Tibial artery (tissue), 4 donors: ENCODE results near the gene TTLL7.

ENCODE experiments used
- DNase-seq, 2 donors: peaks; one replicate each; pipeline ENCODE4 v3.0.0-alpha.2; 2019
- H3K27ac ChIP-seq, 2 donors: fragments of 200-600 bp; sonication (generic) in 1 of 2; 1 replicate in 1 of 2; 2 replicates in 1 of 2; pipeline ENCODE4 v1.5.1; 2018 to 2019; ENCODE audit warnings: mild to moderate bottlenecking in 1 of 2
- H3K27me3 ChIP-seq, 2 donors: fragments of 200-600 bp; sonication (generic) in 1 of 2; one replicate each; pipeline versions ENCODE4 v1.5.1 to v1.6.0; 2016 to 2019
- H3K36me3 ChIP-seq, 3 donors: fragments of 200-600 bp; sonication (generic) in 2 of 3; one replicate each; pipeline ENCODE4 v1.5.1; 2016 to 2019; ENCODE audit warnings: mild to moderate bottlenecking in 2 of 3
- H3K4me1 ChIP-seq, 4 donors: fragments of 200-600 bp; sonication (generic) in 2 of 4; 1 replicate in 3 of 4; 2 replicates in 1 of 4; pipeline ENCODE4 v1.5.1; 2016 to 2019
- H3K4me3 ChIP-seq, 2 donors: fragments of 200-600 bp; sonication (generic) in 1 of 2; 1 replicate in 1 of 2; 2 replicates in 1 of 2; pipeline ENCODE4 v1.5.1; 2018 to 2019; ENCODE audit warnings: mild to moderate bottlenecking in 2 of 2
- H3K9me3 ChIP-seq, 3 donors: fragments of 200-600 bp; sonication (generic) in 1 of 3; one replicate each; pipeline ENCODE4 v1.5.1; 2016 to 2019
- intact Hi-C: fragments of 100-400 bp; cut with DNase I; formaldehyde crosslinking; loops from one replicate; pipeline ENCODE4 v1.15.0; 2023; ENCODE audit warnings: low total_unique reads
- TF ChIP-seq, protein P1 (sequence below), 2 experiments: fragments of 200-600 bp in 1 of 2; fragments of 450-650 bp in 1 of 2; IDR thresholded peaks; one replicate each; pipeline ENCODE4 v1.5.1; 2017 to 2019; ENCODE audit warnings: antibody characterized with exemption in 2 of 2, mild to moderate bottlenecking in 1 of 2, moderate library complexity in 1 of 2

The TTLL7 gene

GRCh38 chr1:83961571-83962295 is 37.2 kb downstream of the TTLL7 start:
- Histone ChIP-seq H3K27me3 (no peaks in the 10 kb centered on the region), H3K4me1 (peaks cover 0 to 89% (median 34%) of the 10 kb centered on the region in 4 donors), H3K9me3 (no peaks in the 10 kb centered on the region), H3K4me3 (no peak overlapping the region), H3K36me3 (no peaks in the 10 kb centered on the region), H3K27ac (peak overlapping the region; percentile 74 to 79)
- intact Hi-C loops = no loop called here
- TF ChIP-seq, protein P1, sequence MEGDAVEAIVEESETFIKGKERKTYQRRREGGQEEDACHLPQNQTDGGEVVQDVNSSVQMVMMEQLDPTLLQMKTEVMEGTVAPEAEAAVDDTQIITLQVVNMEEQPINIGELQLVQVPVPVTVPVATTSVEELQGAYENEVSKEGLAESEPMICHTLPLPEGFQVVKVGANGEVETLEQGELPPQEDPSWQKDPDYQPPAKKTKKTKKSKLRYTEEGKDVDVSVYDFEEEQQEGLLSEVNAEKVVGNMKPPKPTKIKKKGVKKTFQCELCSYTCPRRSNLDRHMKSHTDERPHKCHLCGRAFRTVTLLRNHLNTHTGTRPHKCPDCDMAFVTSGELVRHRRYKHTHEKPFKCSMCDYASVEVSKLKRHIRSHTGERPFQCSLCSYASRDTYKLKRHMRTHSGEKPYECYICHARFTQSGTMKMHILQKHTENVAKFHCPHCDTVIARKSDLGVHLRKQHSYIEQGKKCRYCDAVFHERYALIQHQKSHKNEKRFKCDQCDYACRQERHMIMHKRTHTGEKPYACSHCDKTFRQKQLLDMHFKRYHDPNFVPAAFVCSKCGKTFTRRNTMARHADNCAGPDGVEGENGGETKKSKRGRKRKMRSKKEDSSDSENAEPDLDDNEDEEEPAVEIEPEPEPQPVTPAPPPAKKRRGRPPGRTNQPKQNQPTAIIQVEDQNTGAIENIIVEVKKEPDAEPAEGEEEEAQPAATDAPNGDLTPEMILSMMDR (IDR thresholded peaks at IDR 0.05) = no peak
- no peak for DNase-seq

DNA sequence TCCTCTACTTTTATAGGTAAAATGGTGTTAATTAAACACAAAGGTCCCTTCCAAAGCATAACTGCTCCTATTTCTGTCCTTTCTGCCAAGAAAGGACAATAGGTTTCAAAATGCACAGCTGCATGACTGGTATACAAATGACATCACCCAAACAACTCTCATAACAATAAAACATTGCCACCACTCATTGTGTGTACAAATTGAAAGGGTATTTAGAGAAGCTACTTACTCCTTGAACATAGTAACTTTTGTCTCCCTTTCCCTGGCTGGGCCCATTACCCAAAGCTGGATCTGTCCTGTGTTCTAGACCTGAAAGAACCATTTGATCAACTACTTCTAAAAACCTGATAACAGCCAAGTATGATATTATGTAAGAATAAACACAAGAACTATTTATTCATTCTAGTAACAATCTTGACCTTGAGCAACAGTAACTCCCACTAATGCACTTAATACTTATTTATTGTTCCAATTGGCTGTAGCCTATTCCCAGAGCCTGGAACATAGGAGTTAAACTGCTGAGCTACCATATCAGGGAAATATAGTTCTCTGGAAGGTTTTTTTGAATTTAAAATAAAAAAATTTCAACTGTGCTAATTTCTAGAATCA is 38.2 kb downstream of the TTLL7 start:
- TF ChIP-seq, protein P1 (IDR thresholded peaks at IDR 0.05) = no peak
- Histone ChIP-seq H3K27me3 (no peaks in the 10 kb centered on the region), H3K27ac (peak overlapping the region; percentile 74 to 79), H3K4me3 (no peak overlapping the region), H3K9me3 (no peaks in the 10 kb centered on the region), H3K4me1 (peaks cover 0 to 80% (median 31%) of the 10 kb centered on the region in 4 donors), H3K36me3 (no peaks in the 10 kb centered on the region)
- intact Hi-C loops = no loop called here
- DNase-seq = no peak

DNA sequence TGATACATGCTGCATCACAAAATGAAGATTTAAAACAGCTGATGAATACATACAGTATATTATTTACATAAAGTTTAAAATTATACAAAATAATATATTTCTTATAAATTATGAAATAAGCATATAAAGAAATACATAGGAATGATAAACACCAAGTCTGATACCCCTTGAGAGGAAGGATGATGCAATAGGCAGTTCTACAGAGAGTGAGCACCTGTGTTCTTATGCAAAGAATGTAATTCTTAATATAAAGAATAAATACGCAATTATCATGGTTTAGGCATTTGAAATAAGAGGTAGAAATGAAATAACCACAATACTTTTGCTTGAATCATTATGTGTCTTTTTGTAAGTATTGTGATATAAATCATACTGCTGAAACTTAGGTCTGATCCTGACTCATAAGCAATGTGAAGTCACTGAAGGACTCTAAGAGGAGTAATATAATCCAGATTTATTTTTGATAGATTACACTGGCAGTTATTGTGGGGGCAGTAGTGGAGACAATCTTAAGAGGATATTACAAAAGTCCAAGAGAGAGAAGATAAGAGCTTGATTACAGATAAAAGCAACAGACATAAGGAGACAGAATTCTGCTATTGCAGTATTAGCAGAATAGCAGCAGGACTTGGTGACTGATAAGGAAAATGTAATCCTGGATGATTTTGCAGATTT is 39.0 kb downstream of the TTLL7 start:
- H3K36me3 ChIP-seq = no peaks in the 10 kb centered on the region
- intact Hi-C loops = no loop called here
- no peak overlapping the region for H3K4me3 ChIP-seq
- H3K9me3 ChIP-seq = no peaks in the 10 kb centered on the region
- H3K4me1 ChIP-seq = peaks cover 0 to 72% (median 31%) of the 10 kb centered on the region in 4 donors
- H3K27ac ChIP-seq = peak overlapping the region; percentile 74 to 79
- DNase-seq = no peak
- TF ChIP-seq, protein P1 (IDR thresholded peaks at IDR 0.05) = no peak
- H3K27me3 ChIP-seq = no peaks in the 10 kb centered on the region

GRCh38 chr1:83958704-83959103 is 40.2 kb downstream of the TTLL7 start:
- no peak for DNase-seq
- H3K9me3 ChIP-seq = no peaks in the 10 kb centered on the region
- H3K27me3 ChIP-seq = no peaks in the 10 kb centered on the region
- H3K27ac ChIP-seq = peak overlapping the region; percentile 36 to 79
- intact Hi-C loops = no loop called here
- H3K4me1 ChIP-seq = peaks cover 0 to 70% (median 26%) of the 10 kb centered on the region in 4 donors
- H3K4me3 ChIP-seq = no peak overlapping the region
- TF ChIP-seq, protein P1 (IDR thresholded peaks at IDR 0.05) = no peak
- no peaks in the 10 kb centered on the region for H3K36me3 ChIP-seq

DNA sequence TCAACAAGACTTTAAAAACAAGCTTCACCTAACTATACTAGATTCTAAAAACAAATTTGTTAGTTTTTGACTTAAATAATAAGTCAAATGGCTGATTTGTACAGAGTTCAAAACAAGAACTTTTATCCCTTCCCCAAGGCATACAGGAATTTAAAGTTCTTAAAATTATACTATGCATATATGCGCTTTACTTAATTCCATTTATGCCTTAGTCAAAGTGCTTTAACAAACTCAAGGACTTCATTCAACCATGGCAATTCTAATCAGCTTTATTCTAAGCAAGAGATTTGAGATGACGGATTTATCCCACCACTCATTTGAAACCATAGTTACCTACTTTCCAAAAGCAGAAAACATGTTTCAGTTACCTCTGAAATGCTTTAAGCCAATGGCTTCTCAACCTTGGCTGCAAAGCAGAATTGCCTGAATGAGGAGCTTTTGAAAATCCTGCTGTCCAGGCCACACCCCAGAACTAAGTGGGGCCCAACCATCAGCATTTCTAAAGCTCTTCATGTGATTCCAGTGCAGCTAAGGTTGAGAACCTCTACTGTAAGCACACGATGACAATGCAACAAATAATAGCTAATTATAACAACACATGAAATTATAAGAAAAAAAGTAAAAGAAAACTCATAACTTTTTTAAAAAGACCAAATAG is 44.6 kb downstream of the TTLL7 start:
- Histone ChIP-seq H3K9me3 (no peaks in the 10 kb centered on the region), H3K27me3 (no peaks in the 10 kb centered on the region), H3K36me3 (no peaks in the 10 kb centered on the region), H3K4me3 (no peak overlapping the region), H3K4me1 (peaks cover 0 to 68% (median 3%) of the 10 kb centered on the region in 4 donors), H3K27ac (peak overlapping the region; percentile 15 to 45)
- no peak for DNase-seq
- TF ChIP-seq, protein P1 (IDR thresholded peaks at IDR 0.05) = no peak
- intact Hi-C loops = no loop called here
